Muscle layer of duodenum (tissue), 2 donors: ENCODE results near the gene SORL1-AS1.

ENCODE experiments used
- H3K27ac ChIP-seq: one replicate; pipeline ENCODE4 v1.7.0; 2013; ENCODE audit warnings: mild to moderate bottlenecking, low read length
- H3K27me3 ChIP-seq: one replicate; pipeline ENCODE4 v1.7.0; 2013; ENCODE audit warnings: low read depth, mild to moderate bottlenecking, control low read depth, low read length
- H3K36me3 ChIP-seq, 2 donors: one replicate each; pipeline ENCODE4 v1.7.0; 2013; ENCODE audit warnings: low read length in 2 of 2, control low read depth in 1 of 2, mild to moderate bottlenecking in 1 of 2; ENCODE audit not compliant: insufficient read depth in 2 of 2, control insufficient read depth in 1 of 2
- H3K4me1 ChIP-seq, 2 donors: one replicate each; pipeline ENCODE4 v1.7.0; 2013; ENCODE audit warnings: low read length in 2 of 2, mild to moderate bottlenecking in 2 of 2, control low read depth in 1 of 2, moderate library complexity in 1 of 2; ENCODE audit not compliant: insufficient read depth in 2 of 2, control insufficient read depth in 1 of 2
- H3K4me3 ChIP-seq, 2 donors: one replicate each; pipeline ENCODE4 v1.7.0; 2013; ENCODE audit warnings: low read length in 2 of 2, low read depth in 1 of 2, mild to moderate bottlenecking in 1 of 2
- H3K9me3 ChIP-seq, 2 donors: one replicate each; pipeline ENCODE4 v1.7.0; 2013; ENCODE audit warnings: low read length in 2 of 2, control low read depth in 1 of 2, mild to moderate bottlenecking in 1 of 2; ENCODE audit not compliant: control insufficient read depth in 1 of 2
- donor health status: healthy.

SORL1-AS1 gene

GRCh38 chr11:121473064-121473777 is 20.5 kb upstream of the SORL1-AS1 start:
- Histone ChIP-seq H3K36me3 (no peaks in the 10 kb centered on the region), H3K27ac (no peak overlapping the region)

GRCh38 chr11:121472312-121472711 is 19.5 kb upstream of the SORL1-AS1 start:
- Histone ChIP-seq H3K27me3 (no peaks in the 10 kb centered on the region), H3K4me1 (peaks cover 6 to 9% of the 10 kb centered on the region in 2 donors), H3K36me3 (no peaks in the 10 kb centered on the region), H3K27ac (no peak overlapping the region), H3K9me3 (no peaks in the 10 kb centered on the region), H3K4me3 (no peak overlapping the region)

More at GRCh38 chr11:121473064-121473777, 20.5 kb upstream of the SORL1-AS1 start:
- H3K27me3 ChIP-seq, result no peaks in the 10 kb centered on the region
- H3K9me3 ChIP-seq, result no peaks in the 10 kb centered on the region
- peaks cover 0 to 6% of the 10 kb centered on the region in 2 donors for H3K4me1 ChIP-seq
- H3K4me3 ChIP-seq, result no peak overlapping the region

GRCh38 chr11:121471167-121471566 is 18.4 kb upstream of the SORL1-AS1 start:
- H3K27me3 ChIP-seq, result no peaks in the 10 kb centered on the region
- no peaks in the 10 kb centered on the region for H3K36me3 ChIP-seq
- H3K4me1 ChIP-seq, result peaks cover 13 to 14% of the 10 kb centered on the region in 2 donors
- H3K4me3 ChIP-seq, result no peak overlapping the region
- H3K9me3 ChIP-seq, result no peaks in the 10 kb centered on the region
- H3K27ac ChIP-seq, result no peak overlapping the region

DNA sequence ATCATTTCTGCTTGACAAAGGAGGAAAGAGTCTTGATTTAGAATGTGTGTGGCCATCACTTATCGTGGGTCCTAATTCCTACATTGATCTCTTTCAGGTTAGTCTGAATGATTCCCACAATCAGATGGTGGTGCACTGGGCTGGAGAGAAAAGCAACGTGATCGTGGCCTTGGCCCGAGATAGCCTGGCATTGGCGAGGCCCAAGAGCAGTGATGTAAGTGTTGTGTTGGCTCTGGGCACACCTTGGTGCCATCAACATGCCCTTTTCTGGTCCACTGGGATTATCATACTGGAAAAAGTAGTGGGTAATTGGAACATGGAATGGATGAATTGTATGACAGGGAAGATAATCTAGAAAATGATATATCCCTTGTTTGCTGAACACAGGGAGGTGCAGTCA is 17.1 kb upstream of the SORL1-AS1 start:
- Histone ChIP-seq H3K27me3 (no peaks in the 10 kb centered on the region), H3K36me3 (no peaks in the 10 kb centered on the region), H3K9me3 (no peaks in the 10 kb centered on the region), H3K4me3 (no peak overlapping the region), H3K4me1 (peaks cover 20 to 24% of the 10 kb centered on the region in 2 donors), H3K27ac (no peak overlapping the region)

GRCh38 chr11:121467965-121468364 is 15.2 kb upstream of the SORL1-AS1 start:
- no peaks in the 10 kb centered on the region for H3K9me3 ChIP-seq
- H3K27me3 ChIP-seq, result no peaks in the 10 kb centered on the region
- no peak overlapping the region for H3K4me3 ChIP-seq
- no peaks in the 10 kb centered on the region for H3K36me3 ChIP-seq
- H3K4me1 ChIP-seq, result peaks cover 24 to 30% of the 10 kb centered on the region in 2 donors
- no peak overlapping the region for H3K27ac ChIP-seq

- Histone ChIP-seq H3K4me3 (no peak overlapping the region), H3K36me3 (no peaks in the 10 kb centered on the region), H3K27me3 (no peaks in the 10 kb centered on the region), H3K9me3 (no peaks in the 10 kb centered on the region), H3K4me1 (peaks cover 24 to 26% of the 10 kb centered on the region in 2 donors), H3K27ac (peak overlapping the region; percentile 20)
Observed at GRCh38 chr11:121467471-121467870, 14.7 kb upstream of the SORL1-AS1 start.

DNA sequence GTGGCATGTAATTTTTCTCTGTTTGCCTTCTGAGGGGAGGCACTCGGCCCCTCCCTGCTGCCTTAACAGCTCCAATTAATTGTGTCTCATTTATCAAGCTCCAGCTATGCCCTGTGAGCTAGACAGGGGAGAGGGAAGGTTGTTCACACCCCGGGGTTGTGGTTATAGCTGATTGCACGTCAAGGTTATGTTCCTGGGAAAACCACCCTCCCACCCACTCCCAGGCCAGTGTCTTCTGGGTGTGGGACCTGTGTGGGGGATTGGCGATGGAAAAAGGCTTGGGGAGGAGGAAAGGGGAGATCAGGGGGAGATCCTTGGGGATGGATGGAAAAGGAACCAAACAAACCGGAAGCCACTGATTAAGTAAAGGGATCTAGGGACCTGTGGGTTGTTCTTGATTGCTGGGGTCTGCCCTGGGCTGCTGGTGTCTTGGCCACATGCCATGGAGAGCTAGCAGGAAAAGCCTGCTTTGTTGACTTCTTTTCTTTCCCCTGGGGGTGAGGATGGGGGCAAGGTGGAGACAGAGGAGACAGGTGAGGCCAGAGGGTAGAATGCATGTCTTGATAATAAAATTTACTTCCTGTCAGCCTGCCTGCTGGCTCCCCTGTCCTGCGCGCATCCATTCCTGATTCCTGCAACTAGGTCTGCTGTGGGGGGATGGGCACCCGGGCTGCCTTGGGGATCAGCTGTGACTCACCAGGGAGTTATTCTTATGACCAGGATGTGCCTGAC is 13.5 kb upstream of the SORL1-AS1 start:
- Histone ChIP-seq H3K4me3 (no peak overlapping the region), H3K27me3 (no peaks in the 10 kb centered on the region), H3K9me3 (no peaks in the 10 kb centered on the region), H3K36me3 (no peaks in the 10 kb centered on the region), H3K4me1 (peaks cover 24 to 26% of the 10 kb centered on the region in 2 donors), H3K27ac (peak overlapping the region; percentile 67)

GRCh38 chr11:121465709-121466062 is 12.9 kb upstream of the SORL1-AS1 start:
- no peaks in the 10 kb centered on the region for H3K27me3 ChIP-seq
- no peaks in the 10 kb centered on the region for H3K9me3 ChIP-seq
- H3K36me3 ChIP-seq, result no peaks in the 10 kb centered on the region
- H3K4me1 ChIP-seq, result peaks cover 24 to 26% of the 10 kb centered on the region in 2 donors
- H3K4me3 ChIP-seq, result no peak overlapping the region
- peak overlapping the region; percentile 67 for H3K27ac ChIP-seq

DNA sequence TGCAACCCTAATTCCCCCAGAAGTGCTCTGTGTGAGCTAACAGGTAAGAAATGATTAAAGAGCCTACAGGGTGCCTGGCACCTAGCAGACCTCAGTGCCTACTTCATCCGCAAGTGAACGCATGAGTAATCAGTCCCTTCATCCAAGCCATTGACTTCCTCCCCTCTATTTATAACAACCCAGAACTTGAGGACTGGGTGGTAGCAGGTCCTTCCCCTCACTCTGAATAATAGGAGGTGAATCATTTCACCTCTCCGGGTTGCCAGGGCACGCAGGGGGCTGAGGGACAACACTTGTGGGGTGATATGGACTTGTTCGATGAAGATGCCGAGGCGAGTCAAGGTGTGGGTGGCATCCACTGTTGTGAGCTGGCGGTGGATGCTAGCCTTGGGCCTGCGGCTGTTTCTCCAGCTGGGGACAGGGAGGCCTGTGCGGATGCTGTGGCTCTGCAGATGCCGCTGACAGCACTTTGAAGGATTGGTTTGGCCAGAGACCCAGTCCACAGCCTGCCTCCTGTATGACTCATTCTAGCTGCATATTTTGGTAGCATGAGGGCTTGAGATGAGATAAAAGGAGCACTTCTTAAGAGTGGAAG is 11.7 kb upstream of the SORL1-AS1 start:
- Histone ChIP-seq H3K4me3 (no peak overlapping the region), H3K36me3 (no peaks in the 10 kb centered on the region), H3K4me1 (peaks cover 24 to 32% of the 10 kb centered on the region in 2 donors), H3K27ac (no peak overlapping the region), H3K9me3 (no peaks in the 10 kb centered on the region), H3K27me3 (no peaks in the 10 kb centered on the region)

DNA sequence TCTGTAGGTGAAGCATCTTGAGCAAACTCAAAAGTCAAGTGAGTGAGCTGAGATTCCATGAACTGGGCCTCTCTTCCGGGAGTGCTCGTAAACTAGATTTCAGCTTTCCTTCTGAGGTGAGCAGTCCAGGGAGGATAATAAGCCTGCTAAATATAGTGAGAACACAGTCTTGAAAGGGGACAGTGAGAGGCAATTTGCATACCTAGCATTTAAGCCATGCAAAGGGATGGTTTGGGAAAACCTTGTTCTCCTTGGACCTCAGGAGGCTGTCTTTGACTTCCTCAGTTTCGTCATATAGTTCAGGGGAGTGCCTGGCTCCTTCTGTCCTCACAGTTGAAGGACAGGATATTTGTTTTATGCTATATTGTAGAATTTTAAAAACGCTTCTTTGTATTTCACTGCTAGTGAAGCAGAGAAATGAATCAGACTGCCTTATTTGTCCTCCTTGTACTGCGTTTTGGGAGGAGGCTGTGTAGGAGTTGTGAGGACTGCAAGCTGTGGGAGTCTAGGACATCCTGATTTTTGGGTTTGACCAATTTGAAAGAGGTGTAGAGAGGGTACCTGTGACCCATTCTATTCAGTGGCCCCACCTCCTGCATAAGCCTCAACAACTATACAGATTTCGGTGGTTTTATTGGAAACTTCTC is 11.0 kb upstream of the SORL1-AS1 start:
- Histone ChIP-seq H3K4me1 (peaks cover 24 to 33% of the 10 kb centered on the region in 2 donors), H3K27ac (no peak overlapping the region), H3K4me3 (no peak overlapping the region), H3K27me3 (no peaks in the 10 kb centered on the region), H3K36me3 (no peaks in the 10 kb centered on the region), H3K9me3 (no peaks in the 10 kb centered on the region)

DNA sequence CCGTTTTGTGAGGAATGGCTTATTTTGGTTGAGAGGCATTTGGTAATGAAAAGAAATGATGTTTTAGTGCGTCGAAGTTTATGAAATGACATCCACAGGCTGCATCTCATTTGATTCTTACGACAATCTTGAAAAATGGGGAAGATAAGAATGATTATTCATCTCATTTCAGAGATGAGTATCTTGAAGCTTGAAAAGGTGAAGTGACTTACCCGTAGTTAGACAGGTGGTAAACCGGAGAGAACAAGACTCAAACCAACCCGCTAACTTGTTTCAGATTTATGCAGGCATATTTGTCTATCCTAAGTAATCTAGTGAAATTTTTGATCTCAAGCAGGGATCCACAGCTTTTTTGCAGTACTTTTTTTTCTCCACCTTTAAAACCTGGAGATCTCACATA is 9.1 kb upstream of the SORL1-AS1 start:
- H3K4me1 ChIP-seq, result peaks cover 12 to 33% of the 10 kb centered on the region in 2 donors
- no peaks in the 10 kb centered on the region for H3K27me3 ChIP-seq
- no peaks in the 10 kb centered on the region for H3K36me3 ChIP-seq
- no peaks in the 10 kb centered on the region for H3K9me3 ChIP-seq
- H3K27ac ChIP-seq, result no peak overlapping the region
- no peak overlapping the region for H3K4me3 ChIP-seq
